ENCODE results near the gene HELT.
A peak's percentile ranks its signal among the peaks of the same experiment; 100 is the strongest.

DNA sequence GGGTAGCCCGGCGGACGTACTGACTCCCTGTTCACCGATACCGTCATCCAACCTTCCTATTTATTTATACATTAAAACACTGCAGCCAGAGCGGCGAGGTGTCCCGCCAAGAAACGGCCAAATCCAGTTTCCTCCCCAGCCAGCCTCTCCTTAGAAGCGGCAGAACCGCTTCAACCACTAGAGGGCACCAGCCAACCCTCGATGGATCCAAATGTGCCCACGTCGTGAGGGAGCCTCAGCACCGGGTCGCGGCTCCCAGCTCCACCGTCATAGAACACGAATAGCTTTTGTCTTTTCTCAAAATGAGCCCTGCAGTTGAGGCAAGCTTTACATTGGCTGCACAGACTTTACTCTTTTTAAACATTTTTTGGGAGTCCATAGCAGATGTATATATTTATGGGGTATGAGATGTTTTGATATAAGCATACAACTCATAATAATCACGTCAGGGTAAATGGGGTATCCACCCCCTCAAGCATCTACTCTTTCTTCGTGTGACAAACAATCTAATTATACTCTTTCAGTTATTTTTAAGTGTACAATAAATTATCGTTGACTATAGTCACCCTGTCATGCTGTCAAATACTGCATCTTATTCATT is 13.0 kb upstream of the HELT start:
- TF ChIP-seq, protein P1, sequence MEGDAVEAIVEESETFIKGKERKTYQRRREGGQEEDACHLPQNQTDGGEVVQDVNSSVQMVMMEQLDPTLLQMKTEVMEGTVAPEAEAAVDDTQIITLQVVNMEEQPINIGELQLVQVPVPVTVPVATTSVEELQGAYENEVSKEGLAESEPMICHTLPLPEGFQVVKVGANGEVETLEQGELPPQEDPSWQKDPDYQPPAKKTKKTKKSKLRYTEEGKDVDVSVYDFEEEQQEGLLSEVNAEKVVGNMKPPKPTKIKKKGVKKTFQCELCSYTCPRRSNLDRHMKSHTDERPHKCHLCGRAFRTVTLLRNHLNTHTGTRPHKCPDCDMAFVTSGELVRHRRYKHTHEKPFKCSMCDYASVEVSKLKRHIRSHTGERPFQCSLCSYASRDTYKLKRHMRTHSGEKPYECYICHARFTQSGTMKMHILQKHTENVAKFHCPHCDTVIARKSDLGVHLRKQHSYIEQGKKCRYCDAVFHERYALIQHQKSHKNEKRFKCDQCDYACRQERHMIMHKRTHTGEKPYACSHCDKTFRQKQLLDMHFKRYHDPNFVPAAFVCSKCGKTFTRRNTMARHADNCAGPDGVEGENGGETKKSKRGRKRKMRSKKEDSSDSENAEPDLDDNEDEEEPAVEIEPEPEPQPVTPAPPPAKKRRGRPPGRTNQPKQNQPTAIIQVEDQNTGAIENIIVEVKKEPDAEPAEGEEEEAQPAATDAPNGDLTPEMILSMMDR (IDR thresholded peaks at IDR 0.05), result peak; percentile 97
- TF ChIP-seq EZH2 (IDR thresholded peaks at IDR 0.05) (no peak), EZH2phosphoT487 (IDR thresholded peaks at IDR 0.05) (peak; percentile 25)

All from neural progenitor cell (in vitro differentiated cells).